Spleen (tissue), 11 donors: Measurements from ENCODE around the gene C9orf78. TPM values are rescaled to one million over a fixed set of nuclear protein-coding genes. Genes with fewer than 3 reads are reported as not detected.

Source experiments
- DNase-seq: peaks from one replicate; pipeline ENCODE4 v3.0.0-alpha.2; 2020
- H3K27ac ChIP-seq, 8 donors: fragments of 200-600 bp; sonication (generic) in 7 of 8; 1 replicate in 4 of 8; 2 replicates in 4 of 8; pipeline versions ENCODE4 v1.5.0 to v1.8.0; 2016 to 2021; ENCODE audit warnings: inconsistent platforms in 4 of 8, mild to moderate bottlenecking in 4 of 8, moderate library complexity in 1 of 8
- H3K27me3 ChIP-seq, 7 donors: fragments of 200-600 bp; sonication (generic) in 6 of 7; replicated peaks in 1 of 7; 1 replicate in 4 of 7; 2 replicates in 3 of 7; pipeline versions ENCODE4 v1.5.0 to v1.8.0; 2016 to 2021; ENCODE audit warnings: inconsistent platforms in 3 of 7, mild to moderate bottlenecking in 1 of 7
- H3K36me3 ChIP-seq, 6 donors: fragments of 200-600 bp; sonication (generic) in 5 of 6; 1 replicate in 4 of 6; 2 replicates in 2 of 6; pipeline versions ENCODE4 v1.5.0 to v1.8.0; 2016 to 2021; ENCODE audit warnings: inconsistent platforms in 2 of 6
- H3K4me1 ChIP-seq, 6 donors: fragments of 200-600 bp; sonication (generic) in 5 of 6; 1 replicate in 3 of 6; 2 replicates in 3 of 6; pipeline versions ENCODE4 v1.5.0 to v1.8.0; 2016 to 2021; ENCODE audit warnings: inconsistent platforms in 3 of 6
- H3K4me3 ChIP-seq, 8 donors: fragments of 200-600 bp; sonication (generic) in 7 of 8; 1 replicate in 4 of 8; 2 replicates in 4 of 8; pipeline versions ENCODE4 v1.5.0 to v1.8.0; 2016 to 2021; ENCODE audit warnings: inconsistent platforms in 4 of 8, mild to moderate bottlenecking in 4 of 8, moderate library complexity in 2 of 8
- H3K9me3 ChIP-seq, 8 donors: fragments of 200-600 bp; sonication (generic) in 7 of 8; 1 replicate in 4 of 8; 2 replicates in 4 of 8; pipeline versions ENCODE4 v1.5.0 to v1.8.0; 2016 to 2021; ENCODE audit warnings: inconsistent platforms in 4 of 8
- POLR2A ChIP-seq, 3 donors: fragments of 450-650 bp; IDR thresholded peaks; one replicate each; pipeline ENCODE4 v1.5.1; 2017; ENCODE audit warnings: antibody characterized with exemption in 3 of 3, mild to moderate bottlenecking in 1 of 3
- POLR2AphosphoS5 ChIP-seq, 3 donors: sonication (generic); formaldehyde crosslinking; IDR thresholded peaks; one replicate each; pipeline ENCODE4 v1.5.1; 2017; ENCODE audit warnings: antibody characterized with exemption in 3 of 3
- WGBS, 5 donors: extraction: QIAGEN DNeasy Blood & Tissue Kit in 3 of 5; methylation state at CpG; one replicate each; pipeline versions ENCODE4 v1.1.5 to v1.1.7; 2013 to 2018; 5-methylcytosine and 5-hydroxymethylcytosine counted together
- intact Hi-C: fragments of 100-400 bp; cut with DNase I; formaldehyde crosslinking; loops from one replicate; pipeline ENCODE4 v1.15.0; 2023; ENCODE audit warnings: low total_unique reads
- polyA plus RNA-seq, 3 donors: library from polyadenylated mRNA; stranded (reverse); fragments of 200-250 nt; gene quantifications; one replicate each; pipeline ENCODE4 v1.2.1, GENCODE V29; 2013
- total RNA-seq, 7 donors: library from RNA; depleted of rRNA in 3 of 7; stranded (reverse); fragments of >200 nt in 3 of 7; fragmentation: NEBNext Ultra II Directional in 4 of 7; extraction: Animal tissue kit (Norgen Biotek cat#: 25700) in 4 of 7; gene quantifications; one replicate each; pipeline versions ENCODE4 v1.1.0 to v1.2.1, GENCODE V29; 2016 to 2021
- TF ChIP-seq, protein P1 (sequence below), 11 experiments: fragments of 200-600 bp in 7 of 11; fragments of 450-650 bp in 4 of 11; sonication (generic) in 4 of 11; IDR thresholded peaks in 8 of 11; conservative IDR thresholded peaks in 3 of 11; 1 replicate in 7 of 11; 2 replicates in 4 of 11; pipeline versions ENCODE4 v1.4.0 to v1.8.0; 2016 to 2021; ENCODE audit warnings: antibody characterized with exemption in 11 of 11, inconsistent platforms in 4 of 11, mild to moderate bottlenecking in 1 of 11
- donor health status: healthy with polysubstance abuse.
- donor health status: DM: no; HTN: no; CAD: no; lungs with moderate emphysema.
- donor health status: DM: no; HTN: no; CAD: no.
- donor health status: Bipolar disorder and iron deficiency.
- donor health status: healthy.
- donor health status: DM: no; HTN: no; CAD: no.
- donor health status: DM: yes; HTN: yes; CAD: no.

C9orf78 gene
- total and polyA plus RNA-seq, 10 donors = 35.6 to 105 (median 48.7) TPM

DNA sequence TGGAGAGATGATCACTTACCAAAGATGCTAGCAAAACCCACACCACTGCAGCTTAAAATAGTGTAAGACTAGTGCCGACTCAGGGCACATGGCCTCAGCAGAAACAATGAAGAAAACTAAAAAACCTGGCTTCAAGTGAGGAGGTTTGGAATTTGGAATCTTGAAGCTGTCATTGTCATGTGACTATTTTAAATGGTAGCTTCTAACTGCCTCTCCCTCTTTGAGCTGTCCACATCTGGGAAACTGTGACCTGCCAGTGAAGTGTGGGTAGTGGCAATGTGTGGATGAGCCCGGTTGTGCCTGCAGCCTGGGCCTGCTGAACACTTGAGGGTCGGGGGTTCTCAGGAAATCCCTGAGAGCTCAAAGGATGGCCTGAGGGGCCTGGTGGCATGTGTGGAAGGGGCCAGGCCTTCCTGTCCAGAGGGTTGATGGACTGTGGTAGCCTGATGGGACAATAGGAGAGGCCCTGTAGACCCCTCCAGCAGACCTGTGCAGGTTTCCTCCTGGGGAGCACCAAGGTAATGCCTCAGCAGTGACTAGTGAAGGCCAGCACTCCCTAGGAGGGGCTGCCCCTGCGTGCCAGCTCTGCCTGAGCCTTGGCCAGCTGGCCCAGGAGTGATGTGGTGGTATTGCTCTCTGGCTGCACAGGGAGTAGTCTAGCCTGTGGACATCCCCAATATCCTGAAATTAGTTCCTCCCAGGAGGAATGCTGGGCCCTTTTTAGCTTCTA lies 13.8 kb upstream of the C9orf78 start:
- peaks cover 4 to 55% (median 39%) of the 10 kb centered on the region in 6 donors for H3K36me3 ChIP-seq
- intact Hi-C loops = no loop called here
- H3K9me3 ChIP-seq = no peaks in the 10 kb centered on the region
- TF ChIP-seq POLR2A (IDR thresholded peaks at IDR 0.05) (no peak), POLR2AphosphoS5 (IDR thresholded peaks at IDR 0.05) (no peak)
- TF ChIP-seq, protein P1, sequence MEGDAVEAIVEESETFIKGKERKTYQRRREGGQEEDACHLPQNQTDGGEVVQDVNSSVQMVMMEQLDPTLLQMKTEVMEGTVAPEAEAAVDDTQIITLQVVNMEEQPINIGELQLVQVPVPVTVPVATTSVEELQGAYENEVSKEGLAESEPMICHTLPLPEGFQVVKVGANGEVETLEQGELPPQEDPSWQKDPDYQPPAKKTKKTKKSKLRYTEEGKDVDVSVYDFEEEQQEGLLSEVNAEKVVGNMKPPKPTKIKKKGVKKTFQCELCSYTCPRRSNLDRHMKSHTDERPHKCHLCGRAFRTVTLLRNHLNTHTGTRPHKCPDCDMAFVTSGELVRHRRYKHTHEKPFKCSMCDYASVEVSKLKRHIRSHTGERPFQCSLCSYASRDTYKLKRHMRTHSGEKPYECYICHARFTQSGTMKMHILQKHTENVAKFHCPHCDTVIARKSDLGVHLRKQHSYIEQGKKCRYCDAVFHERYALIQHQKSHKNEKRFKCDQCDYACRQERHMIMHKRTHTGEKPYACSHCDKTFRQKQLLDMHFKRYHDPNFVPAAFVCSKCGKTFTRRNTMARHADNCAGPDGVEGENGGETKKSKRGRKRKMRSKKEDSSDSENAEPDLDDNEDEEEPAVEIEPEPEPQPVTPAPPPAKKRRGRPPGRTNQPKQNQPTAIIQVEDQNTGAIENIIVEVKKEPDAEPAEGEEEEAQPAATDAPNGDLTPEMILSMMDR (IDR thresholded peaks at IDR 0.05 in 8 of 11, conservative IDR thresholded peaks at IDR 0.05 in 3 of 11) = no peak
- H3K27ac ChIP-seq = no peak overlapping the region
- H3K27me3 ChIP-seq = no peaks in the 10 kb centered on the region
- no peak for DNase-seq
- WGBS, 5 donors = 66 to 77% (median 73%) methylated on average over 4 of the region's 4 CpGs
- H3K4me3 ChIP-seq = no peak overlapping the region
- H3K4me1 ChIP-seq = peaks cover 0 to 54% (median 14%) of the 10 kb centered on the region in 6 donors

DNA sequence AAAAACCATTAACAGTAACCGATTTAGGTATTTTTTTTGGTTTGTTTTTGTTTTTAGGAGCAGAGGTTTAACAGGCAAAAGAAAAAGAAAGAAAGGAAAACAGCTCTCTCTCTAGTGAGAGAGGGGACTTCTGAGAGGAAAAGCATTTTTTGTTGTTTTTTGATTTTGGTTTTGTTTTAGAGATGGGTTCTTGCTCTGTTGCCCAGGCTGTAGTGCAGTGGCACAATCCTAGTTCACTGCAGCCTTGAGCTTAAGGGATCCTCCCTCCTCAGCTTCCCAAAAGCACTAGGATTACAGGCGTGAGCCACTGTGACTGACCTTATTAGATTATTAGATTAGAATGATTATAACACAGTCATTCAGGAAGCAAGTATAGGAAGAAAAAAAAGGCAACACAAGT lies 10.3 kb upstream of the C9orf78 start:
- Histone ChIP-seq H3K27ac (peak overlapping the region in 4 of 8 donors; percentile 35 to 59 (median 46)), H3K4me3 (no peak overlapping the region), H3K9me3 (no peaks in the 10 kb centered on the region), H3K4me1 (peaks cover 0 to 50% (median 14%) of the 10 kb centered on the region in 6 donors), H3K36me3 (peaks cover 3 to 43% (median 7%) of the 10 kb centered on the region in 6 donors), H3K27me3 (no peaks in the 10 kb centered on the region)
- TF ChIP-seq POLR2A (IDR thresholded peaks at IDR 0.05) = no peak
- TF ChIP-seq POLR2AphosphoS5 (IDR thresholded peaks at IDR 0.05) = no peak
- TF ChIP-seq, protein P1 (IDR thresholded peaks at IDR 0.05 in 8 of 11, conservative IDR thresholded peaks at IDR 0.05 in 3 of 11) = no peak
- intact Hi-C loops = no loop called here
- WGBS, 5 donors = 35 to 50% (median 39%) methylated on average over 2 of the region's 2 CpGs
- no peak for DNase-seq

DNA sequence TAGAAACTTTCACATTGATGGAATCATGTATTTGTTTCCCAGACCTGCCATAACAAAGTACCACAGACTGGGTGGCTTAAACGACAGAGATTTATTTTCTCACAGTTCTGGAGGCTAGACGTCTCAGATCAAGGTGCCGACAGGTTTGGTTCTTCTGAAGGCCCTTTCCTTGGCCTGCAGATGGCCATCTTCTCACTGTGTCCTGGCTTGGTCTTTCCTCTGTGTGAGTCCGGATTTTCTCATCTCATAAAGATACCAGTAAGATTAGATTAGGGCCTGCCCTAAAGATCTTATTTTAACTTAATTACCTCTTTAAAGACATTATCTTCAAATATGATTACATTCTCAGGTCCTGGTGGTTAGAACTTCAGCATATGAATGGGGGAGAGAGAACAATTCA lies 6.0 kb upstream of the C9orf78 start:
- DNase-seq = no peak
- 83 to 89% (median 86%) methylated on average over 4 of the region's 4 CpGs for WGBS, 5 donors
- H3K9me3 ChIP-seq = no peaks in the 10 kb centered on the region
- TF ChIP-seq, protein P1 (IDR thresholded peaks at IDR 0.05 in 8 of 11, conservative IDR thresholded peaks at IDR 0.05 in 3 of 11) = no peak
- TF ChIP-seq POLR2A (IDR thresholded peaks at IDR 0.05) (no peak), POLR2AphosphoS5 (IDR thresholded peaks at IDR 0.05) (no peak)
- H3K36me3 ChIP-seq = peaks cover 0 to 36% (median 0%) of the 10 kb centered on the region in 6 donors
- H3K4me1 ChIP-seq = peaks cover 15 to 67% (median 51%) of the 10 kb centered on the region in 6 donors
- no peaks in the 10 kb centered on the region for H3K27me3 ChIP-seq
- intact Hi-C loops = no loop called here
- no peak overlapping the region for H3K27ac ChIP-seq
- H3K4me3 ChIP-seq = no peak overlapping the region

DNA sequence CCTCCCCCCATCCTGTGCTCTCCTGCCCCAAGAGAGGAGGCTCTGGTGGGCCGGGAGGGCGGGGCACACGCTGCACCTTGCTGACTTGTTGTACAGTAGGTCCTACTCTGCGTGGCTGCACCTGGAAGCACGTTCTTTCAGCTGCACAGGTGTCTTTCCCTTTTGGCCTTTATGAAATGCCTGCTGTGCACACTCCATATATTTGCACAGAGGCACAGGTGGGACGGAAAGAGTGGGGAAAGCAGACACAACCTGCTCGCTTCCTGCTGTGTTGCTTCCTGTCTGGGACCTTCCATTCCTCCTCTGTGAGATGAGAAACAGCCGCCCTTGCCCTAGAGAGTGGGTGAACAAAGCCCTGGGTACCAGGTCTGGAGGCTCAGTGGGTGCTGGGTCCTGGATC lies 5.0 kb upstream of the C9orf78 start:
- Histone ChIP-seq H3K27me3 (no peaks in the 10 kb centered on the region), H3K4me1 (peaks cover 17 to 63% (median 46%) of the 10 kb centered on the region in 6 donors), H3K4me3 (no peak overlapping the region), H3K27ac (peak overlapping the region in 4 of 8 donors; percentile 2 to 56 (median 16)), H3K9me3 (no peaks in the 10 kb centered on the region), H3K36me3 (peaks cover 0 to 36% (median 0%) of the 10 kb centered on the region in 6 donors)
- TF ChIP-seq POLR2AphosphoS5 (IDR thresholded peaks at IDR 0.05) = no peak
- no peak for TF ChIP-seq POLR2A (IDR thresholded peaks at IDR 0.05)
- TF ChIP-seq, protein P1 (IDR thresholded peaks at IDR 0.05 in 8 of 11, conservative IDR thresholded peaks at IDR 0.05 in 3 of 11) = no peak
- 58 to 81% (median 68%) methylated on average over 6 to 8 of the region's 8 CpGs for WGBS, 5 donors
- intact Hi-C loops = no loop called here
- no peak for DNase-seq
